Loucy (cell line): ENCODE measurements around the gene DCTN2.

ENCODE experiments used
- H2AFZ ChIP-seq: fragments of 200-600 bp; sonication (generic); 2 replicates; pipeline ENCODE4 v1.6.0; 2016; ENCODE audit warnings: antibody characterized with exemption, mild to moderate bottlenecking, low read length, moderate library complexity
- H3F3A ChIP-seq: fragments of 200-600 bp; 2 replicates; pipeline ENCODE4 v1.6.0; 2016; ENCODE audit warnings: antibody characterized with exemption, low read depth, mild to moderate bottlenecking
- H3K27me3 ChIP-seq: fragments of 200-600 bp; sonication (generic); 2 replicates; pipeline ENCODE4 v1.6.1; 2014; ENCODE audit warnings: low read length, mild to moderate bottlenecking; ENCODE audit not compliant: insufficient read depth, poor library complexity, severe bottlenecking
- H3K36me3 ChIP-seq: fragments of 200-600 bp; sonication (generic); 2 replicates; pipeline ENCODE4 v1.6.1; 2016; ENCODE audit warnings: low read length; ENCODE audit not compliant: insufficient read depth
- H3K4me1 ChIP-seq: fragments of 200-600 bp; sonication (generic); 2 replicates; pipeline ENCODE4 v1.5.1; 2014; ENCODE audit warnings: low read length, mild to moderate bottlenecking; ENCODE audit not compliant: insufficient read depth, poor library complexity, severe bottlenecking
- H3K4me2 ChIP-seq: fragments of 200-600 bp; sonication (generic); 2 replicates; pipeline ENCODE4 v1.6.0; 2014; ENCODE audit warnings: antibody characterized with exemption, low read length, low read depth, mild to moderate bottlenecking; ENCODE audit not compliant: poor library complexity, severe bottlenecking
- H3K4me3 ChIP-seq: fragments of 200-600 bp; sonication (generic); 2 replicates; pipeline ENCODE4 v1.5.1; 2014; ENCODE audit warnings: low read length, mild to moderate bottlenecking, mixed read lengths; ENCODE audit not compliant: poor library complexity, severe bottlenecking
- H3K79me2 ChIP-seq: fragments of 200-600 bp; sonication (generic); 2 replicates; pipeline ENCODE4 v1.6.1; 2014; ENCODE audit warnings: low read length; ENCODE audit not compliant: insufficient read depth
- H3K9ac ChIP-seq: fragments of 200-600 bp; sonication (generic); 2 replicates; pipeline ENCODE4 v1.6.0; 2014; ENCODE audit warnings: mild to moderate bottlenecking, low read depth, low read length, moderate library complexity; ENCODE audit not compliant: poor library complexity, severe bottlenecking
- H3K9me2 ChIP-seq: fragments of 200-600 bp; sonication (generic); replicated peaks from 2 replicates; pipeline ENCODE4 v1.6.1; 2016; ENCODE audit warnings: low read depth, low read length, mixed read lengths
- H3K9me3 ChIP-seq: fragments of 200-600 bp; sonication (generic); 2 replicates; pipeline ENCODE4 v1.6.1; 2014; ENCODE audit warnings: mild to moderate bottlenecking, antibody characterized with exemption, low read length, low read depth; ENCODE audit not compliant: insufficient read depth
- H4K20me1 ChIP-seq: fragments of 200-600 bp; sonication (generic); 2 replicates; pipeline ENCODE4 v1.6.0; 2014; ENCODE audit warnings: antibody characterized with exemption, low read length, mild to moderate bottlenecking; ENCODE audit not compliant: insufficient read depth, poor library complexity, severe bottlenecking
- EZH2phosphoT487 ChIP-seq: fragments of 200-600 bp; IDR thresholded peaks from 2 replicates; pipeline ENCODE4 v1.6.1; 2018; ENCODE audit warnings: antibody characterized with exemption, mild to moderate bottlenecking, moderate library complexity, borderline replicate concordance
- TF ChIP-seq, protein P1 (sequence below): fragments of 200-600 bp; sonication (generic); conservative IDR thresholded peaks from 2 replicates; pipeline ENCODE4 v1.5.1; 2014; ENCODE audit warnings: mild to moderate bottlenecking, antibody characterized with exemption, low read length

DCTN2 gene

DNA sequence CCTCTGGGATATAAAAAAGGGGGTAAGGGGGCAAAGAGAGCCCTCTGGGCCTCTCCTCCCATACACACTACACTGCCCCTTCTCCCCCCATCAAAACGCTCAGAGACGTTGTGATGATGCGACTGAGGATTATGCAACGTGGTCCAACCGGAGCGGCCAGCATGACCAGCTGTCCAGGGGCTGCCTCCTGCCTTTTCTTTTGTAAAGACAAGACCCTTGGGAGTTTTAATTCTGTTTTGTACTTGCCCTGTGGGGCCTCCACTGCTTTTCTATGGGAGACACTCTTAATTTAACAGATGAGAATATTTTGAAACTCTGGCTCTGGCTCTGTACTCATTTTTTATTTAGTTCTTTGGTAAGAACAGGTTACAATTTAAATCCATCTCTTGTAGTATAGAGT lies 17.2 kb downstream of the DCTN2 start:
- H3K9me3 ChIP-seq = no peaks in the 10 kb centered on the region
- H3K9me2 ChIP-seq = no peaks in the 10 kb centered on the region
- H3K9ac ChIP-seq = no peak overlapping the region
- peaks cover 13% of the 10 kb centered on the region for H4K20me1 ChIP-seq
- H3K36me3 ChIP-seq = peaks cover 63% of the 10 kb centered on the region; the same call in 1 of the 2 replicates
- peaks cover 9% of the 10 kb centered on the region for H3K4me1 ChIP-seq
- peaks cover 27% of the 10 kb centered on the region for H3K79me2 ChIP-seq
- no peak for TF ChIP-seq EZH2phosphoT487
- TF ChIP-seq, protein P1, sequence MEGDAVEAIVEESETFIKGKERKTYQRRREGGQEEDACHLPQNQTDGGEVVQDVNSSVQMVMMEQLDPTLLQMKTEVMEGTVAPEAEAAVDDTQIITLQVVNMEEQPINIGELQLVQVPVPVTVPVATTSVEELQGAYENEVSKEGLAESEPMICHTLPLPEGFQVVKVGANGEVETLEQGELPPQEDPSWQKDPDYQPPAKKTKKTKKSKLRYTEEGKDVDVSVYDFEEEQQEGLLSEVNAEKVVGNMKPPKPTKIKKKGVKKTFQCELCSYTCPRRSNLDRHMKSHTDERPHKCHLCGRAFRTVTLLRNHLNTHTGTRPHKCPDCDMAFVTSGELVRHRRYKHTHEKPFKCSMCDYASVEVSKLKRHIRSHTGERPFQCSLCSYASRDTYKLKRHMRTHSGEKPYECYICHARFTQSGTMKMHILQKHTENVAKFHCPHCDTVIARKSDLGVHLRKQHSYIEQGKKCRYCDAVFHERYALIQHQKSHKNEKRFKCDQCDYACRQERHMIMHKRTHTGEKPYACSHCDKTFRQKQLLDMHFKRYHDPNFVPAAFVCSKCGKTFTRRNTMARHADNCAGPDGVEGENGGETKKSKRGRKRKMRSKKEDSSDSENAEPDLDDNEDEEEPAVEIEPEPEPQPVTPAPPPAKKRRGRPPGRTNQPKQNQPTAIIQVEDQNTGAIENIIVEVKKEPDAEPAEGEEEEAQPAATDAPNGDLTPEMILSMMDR = no peak
- no peak overlapping the region for H2AFZ ChIP-seq
- no peaks in the 10 kb centered on the region for H3K27me3 ChIP-seq
- H3K4me2 ChIP-seq = no peak overlapping the region
- no peaks in the 10 kb centered on the region; the same call in 1 of the 2 replicates for H3F3A ChIP-seq
- no peak overlapping the region for H3K4me3 ChIP-seq

DNA sequence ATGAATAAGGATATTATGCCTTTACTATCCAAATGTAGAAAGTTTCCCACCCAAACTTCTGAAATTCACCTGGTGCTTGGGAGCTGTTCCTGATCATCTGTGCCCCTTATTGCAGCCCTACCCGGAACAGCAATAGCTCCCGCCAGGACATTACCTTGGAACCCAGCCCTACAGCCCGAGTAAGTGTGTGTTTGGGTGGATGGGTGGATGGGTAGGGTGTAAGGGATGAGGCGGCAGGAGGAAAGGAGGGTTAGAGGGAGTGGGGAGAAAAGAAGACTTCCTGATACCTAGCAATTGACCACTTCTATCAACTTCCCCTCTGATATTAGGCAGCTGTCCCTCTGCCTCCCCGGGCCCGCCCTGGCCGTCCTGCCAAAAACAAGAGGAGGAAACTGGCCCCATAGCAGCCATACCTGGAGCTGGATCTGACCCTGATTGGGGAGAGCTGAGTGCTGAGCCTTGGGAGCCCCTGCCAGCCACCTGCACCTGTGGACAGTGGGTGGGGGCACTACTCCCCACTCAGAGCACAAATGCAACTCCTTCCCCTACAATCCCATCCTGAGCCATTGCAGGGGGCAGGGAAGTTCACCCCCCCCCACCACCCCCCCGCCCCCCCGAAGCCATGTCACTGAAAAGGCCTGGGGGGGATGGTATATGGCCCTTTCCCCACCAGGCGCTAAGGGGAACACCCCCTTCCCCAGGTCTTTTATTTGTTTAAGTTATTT lies 18.0 kb downstream of the DCTN2 start:
- peaks cover 36% of the 10 kb centered on the region for H3K79me2 ChIP-seq
- no peak for TF ChIP-seq EZH2phosphoT487
- TF ChIP-seq, protein P1 = no peak
- peaks cover 56% of the 10 kb centered on the region; the same call in 1 of the 2 replicates for H3K36me3 ChIP-seq

DNA sequence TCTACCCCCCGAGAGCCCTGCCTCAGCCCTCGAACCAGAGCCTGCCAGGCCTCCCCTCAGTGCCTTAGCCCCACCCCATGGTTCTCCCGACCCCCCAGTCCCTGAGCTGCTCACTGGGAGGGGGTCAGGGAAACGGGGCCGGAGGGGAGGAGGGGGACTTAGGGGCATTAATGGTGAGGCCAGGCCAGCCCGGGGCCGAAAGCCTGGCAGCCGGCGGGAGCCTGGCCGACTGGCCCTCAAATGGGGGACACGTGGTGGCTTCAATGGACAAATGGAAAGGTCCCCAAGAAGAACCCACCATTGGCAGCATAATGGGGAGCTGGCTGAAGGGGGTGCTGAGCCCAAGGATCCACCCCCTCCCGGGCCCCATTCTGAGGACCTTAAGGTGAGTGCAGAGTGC lies 18.8 kb downstream of the DCTN2 start:
- no peak for TF ChIP-seq EZH2phosphoT487
- TF ChIP-seq, protein P1 = no peak
- Histone ChIP-seq H3K4me2 (no peak overlapping the region), H3F3A (no peaks in the 10 kb centered on the region; the same call in 1 of the 2 replicates), H3K9me3 (no peaks in the 10 kb centered on the region), H2AFZ (no peak overlapping the region), H3K36me3 (peaks cover 52% of the 10 kb centered on the region; the same call in 1 of the 2 replicates), H3K9ac (no peak overlapping the region), H3K79me2 (peaks cover 44% of the 10 kb centered on the region), H3K27me3 (no peaks in the 10 kb centered on the region), H3K4me1 (peaks cover 24% of the 10 kb centered on the region), H3K9me2 (no peaks in the 10 kb centered on the region), H4K20me1 (peaks cover 29% of the 10 kb centered on the region), H3K4me3 (no peak overlapping the region)

More for the DNA sequence above, 18.0 kb downstream of the DCTN2 start:
- no peaks in the 10 kb centered on the region for H3K9me2 ChIP-seq
- H3K4me2 ChIP-seq = no peak overlapping the region
- no peak overlapping the region for H2AFZ ChIP-seq
- no peaks in the 10 kb centered on the region; the same call in 1 of the 2 replicates for H3F3A ChIP-seq
- H3K9me3 ChIP-seq = no peaks in the 10 kb centered on the region
- H4K20me1 ChIP-seq = peaks cover 21% of the 10 kb centered on the region
- H3K9ac ChIP-seq = no peak overlapping the region
- no peak overlapping the region for H3K4me3 ChIP-seq
- H3K27me3 ChIP-seq = no peaks in the 10 kb centered on the region
- H3K4me1 ChIP-seq = peaks cover 17% of the 10 kb centered on the region
